HCT116 (cell line): ENCODE results near the gene KLK12. TPM values are rescaled to one million over a fixed set of nuclear protein-coding genes. Genes with fewer than 3 reads are reported as not detected.

Source experiments
- ATAC-seq: fragments of 200-7000 bp; cut with Tn5 transposase; 2 replicates; pipeline ENCODE4 v1.9.1; 2020; ENCODE audit warnings: mild to moderate bottlenecking, moderate library complexity
- BruUV-seq: library from RNA; stranded (reverse); fragments of 400-500 nt; replicated peaks from 2 replicates; lab custom pipeline; 2021; lab: Mats Ljungman, UMichigan
- CTCF ChIA-PET: fragments of 300-600 bp; sonication (Branson Sonifier 250); formaldehyde crosslinking; loops from one replicate; lab custom pipeline; 2021; ENCODE audit warnings: antibody characterized with exemption; lab: Charles Lee
- POLR2A ChIA-PET: fragments of 300-600, 350-600 bp; sonication (Branson Sonifier 250); formaldehyde crosslinking; loops from one replicate; lab custom pipeline; 2021; ENCODE audit warnings: antibody characterized with exemption; lab: Charles Lee
- RAD21 ChIA-PET, 2 experiments: fragments of 300-600 bp; sonication (Branson Sonifier 250); formaldehyde crosslinking; loops; one replicate each; lab custom pipeline; 2023; ENCODE audit warnings: low total read pairs in 2 of 2; ENCODE audit not compliant: uncharacterized antibody in 2 of 2, unreplicated experiment in 2 of 2, low non-redundant PET in 1 of 2; lab: Charles Lee
- DNase-seq: peaks from one replicate; pipeline ENCODE4 v3.0.0-alpha.2; 2010; ENCODE audit warnings: low read depth, low spot score
- H2AFZ ChIP-seq: fragments of 200-600 bp; shearing (Covaris generic), sonication (generic); 2 replicates; pipeline ENCODE4 v1.6.1; 2017; ENCODE audit warnings: low read depth, mixed run types, mixed read lengths, antibody characterized with exemption, low read length; ENCODE audit not compliant: poor library complexity, severe bottlenecking
- H3K27ac ChIP-seq: 2 replicates; pipeline ENCODE4 v1.5.1; 2012; ENCODE audit warnings: low read depth, low read length
- H3K27me3 ChIP-seq: fragments of 200-600 bp; sonication (generic); 2 replicates; pipeline ENCODE4 v1.6.1; 2016; ENCODE audit warnings: mixed run types, low read length, mixed read lengths; ENCODE audit not compliant: insufficient read depth
- H3K36me3 ChIP-seq, 2 experiments: fragments of 200-500 bp in 1 of 2; fragments of 200-600 bp in 1 of 2; sonication (Bioruptor generic) in 1 of 2; sonication (generic) in 1 of 2; 2 replicates each; pipeline versions ENCODE4 v1.5.1 to v1.6.1; 2014 to 2016; ENCODE audit warnings: low read length in 2 of 2, inconsistent platforms in 1 of 2, mixed read lengths in 1 of 2, mixed run types in 1 of 2; ENCODE audit not compliant: insufficient read depth in 2 of 2, control insufficient read depth in 1 of 2
- H3K4me1 ChIP-seq, 2 experiments: fragments of 200-600 bp in 1 of 2; sonication (generic) in 1 of 2; 2 replicates each; pipeline versions ENCODE4 v1.5.1 to v1.6.1; 2012 to 2017; ENCODE audit warnings: low read length in 2 of 2, inconsistent platforms in 1 of 2, mild to moderate bottlenecking in 1 of 2, mixed read lengths in 1 of 2, mixed run types in 1 of 2, moderate library complexity in 1 of 2; ENCODE audit not compliant: insufficient read depth in 2 of 2, control insufficient read depth in 1 of 2
- H3K4me2 ChIP-seq: fragments of 200-600 bp; sonication (generic); 2 replicates; pipeline ENCODE4 v1.6.1; 2017; ENCODE audit warnings: mixed run types, low read length, mixed read lengths
- H3K4me3 ChIP-seq, 2 experiments: fragments of 200-600 bp in 1 of 2; sonication (generic) in 1 of 2; replicated peaks in 1 of 2; 2 replicates each; pipeline ENCODE4 v1.5.1; 2011 to 2016; ENCODE audit warnings: low read length in 2 of 2, control low read depth in 1 of 2, low read depth in 1 of 2, mild to moderate bottlenecking in 1 of 2, mixed read lengths in 1 of 2, mixed run types in 1 of 2
- H3K79me2 ChIP-seq: fragments of 200-600 bp; sonication (generic); 2 replicates; pipeline ENCODE4 v1.6.1; 2017; ENCODE audit warnings: mild to moderate bottlenecking, mixed run types, low read length, moderate library complexity, mixed read lengths; ENCODE audit not compliant: insufficient read depth
- H3K9ac ChIP-seq: fragments of 200-600 bp; sonication (generic); 2 replicates; pipeline ENCODE4 v1.6.1; 2016; ENCODE audit warnings: low read length, mixed read lengths
- H3K9me2 ChIP-seq: fragments of 200-600 bp; sonication (generic), shearing (Covaris generic); 2 replicates; pipeline ENCODE4 v1.6.1; 2017; ENCODE audit warnings: mixed run types, mild to moderate bottlenecking, moderate library complexity; ENCODE audit not compliant: insufficient read depth
- H3K9me3 ChIP-seq, 2 experiments: fragments of 200-500 bp in 1 of 2; fragments of 200-600 bp in 1 of 2; sonication (Bioruptor generic) in 1 of 2; sonication (generic) in 1 of 2; 2 replicates each; pipeline ENCODE4 v1.6.1; 2014 to 2017; ENCODE audit warnings: low read length in 2 of 2, mixed read lengths in 2 of 2, inconsistent platforms in 1 of 2, low read depth in 1 of 2, mild to moderate bottlenecking in 1 of 2, mixed run types in 1 of 2, moderate library complexity in 1 of 2; ENCODE audit not compliant: control insufficient read depth in 1 of 2, insufficient read depth in 1 of 2
- H4K20me1 ChIP-seq: fragments of 200-600 bp; sonication (generic), shearing (Covaris generic); 2 replicates; pipeline ENCODE4 v1.6.1; 2017; ENCODE audit warnings: mixed run types, mild to moderate bottlenecking, moderate library complexity; ENCODE audit not compliant: insufficient read depth
- CBX3 ChIP-seq: IDR thresholded peaks from 2 replicates; pipeline ENCODE4 v1.6.1; 2012; ENCODE audit warnings: low read depth
- ELF1 ChIP-seq: IDR thresholded peaks from 2 replicates; pipeline ENCODE4 v1.6.1; 2012; ENCODE audit warnings: low read depth, borderline replicate concordance
- EZH2 ChIP-seq: fragments of 200-600 bp; sonication (generic); IDR thresholded peaks from 2 replicates; pipeline ENCODE4 v1.6.1; 2017; ENCODE audit warnings: antibody characterized with exemption, mixed run types
- EZH2phosphoT487 ChIP-seq: fragments of 200-600 bp; IDR thresholded peaks from 2 replicates; pipeline ENCODE4 v1.6.1; 2018; ENCODE audit warnings: antibody characterized with exemption, borderline replicate concordance
- FOSL1 ChIP-seq: IDR thresholded peaks from 2 replicates; pipeline ENCODE4 v1.6.1; 2012; ENCODE audit warnings: low read depth
- JUND ChIP-seq: IDR thresholded peaks from 2 replicates; pipeline ENCODE4 v1.6.1; 2012
- POLR2A ChIP-seq: IDR thresholded peaks from 2 replicates; pipeline ENCODE4 v1.7.0; 2011; ENCODE audit warnings: borderline replicate concordance; ENCODE audit not compliant: insufficient read depth, insufficient read length; ENCODE audit errors: extremely low read depth
- POLR2AphosphoS5 ChIP-seq: IDR thresholded peaks from 2 replicates; pipeline ENCODE4 v1.6.1; 2011; ENCODE audit warnings: mild to moderate bottlenecking, low read depth, low read length, moderate library complexity
- RAD21 ChIP-seq: IDR thresholded peaks from 2 replicates; pipeline ENCODE4 v1.6.1; 2012; ENCODE audit warnings: low read depth, mild to moderate bottlenecking
- SIN3A ChIP-seq: IDR thresholded peaks from 2 replicates; pipeline ENCODE4 v1.6.1; 2012; ENCODE audit warnings: low read depth
- SP1 ChIP-seq: IDR thresholded peaks from 2 replicates; pipeline ENCODE4 v1.6.1; 2012; ENCODE audit warnings: low read depth
- TCF7L2 ChIP-seq: IDR thresholded peaks from 2 replicates; pipeline ENCODE4 v1.7.0; 2011; ENCODE audit warnings: borderline replicate concordance, inconsistent platforms; ENCODE audit not compliant: insufficient read depth, insufficient read length; ENCODE audit errors: extremely low read depth
- YY1 ChIP-seq: IDR thresholded peaks from 2 replicates; pipeline ENCODE4 v1.6.1; 2011; ENCODE audit warnings: low read length, low read depth, moderate library complexity, mild to moderate bottlenecking; ENCODE audit not compliant: insufficient replicate concordance; ENCODE audit errors: extremely low read depth
- ZFX ChIP-seq: fragments of 450-650 bp; IDR thresholded peaks from 2 replicates; pipeline ENCODE4 v1.6.1; 2017
- ZNF274 ChIP-seq: fragments of 200-500 bp; sonication (Bioruptor generic); IDR thresholded peaks from 2 replicates; pipeline ENCODE4 v1.6.1; 2014; ENCODE audit warnings: mild to moderate bottlenecking, low read depth, low read length, inconsistent platforms
- intact Hi-C: fragments of 100-400 bp; cut with micrococcal nuclease; formaldehyde crosslinking; loops from 2 replicates; pipeline ENCODE4 v1.10.0; 2022
- total RNA-seq: library from RNA; stranded (reverse); gene quantifications from one replicate; pipeline ENCODE4 v1.2.1, GENCODE V29; 2021; ENCODE audit not compliant: unreplicated experiment
- TF ChIP-seq, protein P1 (sequence below): IDR thresholded peaks from 2 replicates; pipeline ENCODE4 v1.6.1; 2011; ENCODE audit warnings: mild to moderate bottlenecking, low read length, moderate library complexity; ENCODE audit not compliant: insufficient replicate concordance; ENCODE audit errors: extremely low read depth
- TF ChIP-seq, protein P2 (sequence below): IDR thresholded peaks from 2 replicates; pipeline ENCODE4 v1.6.1; 2012
- TF ChIP-seq, protein P3 (sequence below), 3 experiments: fragments of 200-600 bp in 1 of 3; sonication (generic) in 1 of 3; IDR thresholded peaks in 2 of 3; conservative IDR thresholded peaks in 1 of 3; 2 replicates each; pipeline ENCODE4 v1.5.1; 2012 to 2017; ENCODE audit warnings: low read depth in 2 of 3, low read length in 2 of 3, antibody characterized with exemption in 1 of 3, borderline replicate concordance in 1 of 3, control low read depth in 1 of 3, mild to moderate bottlenecking in 1 of 3, mixed read lengths in 1 of 3, mixed run types in 1 of 3, moderate library complexity in 1 of 3; ENCODE audit not compliant: insufficient read depth in 1 of 3
- TF ChIP-seq, protein P4 (sequence below): IDR thresholded peaks from 2 replicates; pipeline ENCODE4 v1.6.1; 2012
- TF ChIP-seq, protein P5 (sequence below): IDR thresholded peaks from 2 replicates; pipeline ENCODE4 v1.6.1; 2012; ENCODE audit warnings: low read depth

KLK12 gene
- total RNA-seq, 1 experiment from 2014 or later = not detected

DNA sequence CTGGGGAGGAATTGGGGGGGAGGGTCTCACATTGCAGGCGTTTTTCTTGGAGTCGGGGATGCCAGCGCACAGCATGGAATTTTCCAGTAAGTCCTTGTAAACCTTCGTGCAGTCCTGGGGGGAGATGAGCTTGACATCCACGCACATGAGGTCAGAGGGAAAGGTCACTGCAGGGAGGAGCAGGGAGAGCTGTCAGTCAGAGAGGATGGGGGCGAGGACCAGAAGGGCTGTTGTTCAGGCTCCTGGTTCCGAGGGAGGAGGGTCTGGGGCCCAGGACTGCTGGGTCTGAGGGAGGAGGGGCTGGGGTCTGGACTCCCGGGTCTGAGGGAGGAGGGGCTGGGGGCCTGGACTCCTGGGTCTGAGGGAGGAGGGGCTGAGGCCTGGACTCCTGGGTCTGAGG, 55.0 kb downstream of the KLK12 start:
- ChIA-PET RAD21 (no interaction called here), CTCF (interaction anchor here (0.9 kb wide), 1 partner anchor 20 kb away, joined by 4 read pairs; no protein-coding TSS in a partner anchor), POLR2A (no interaction called here)
- H4K20me1 ChIP-seq = no peaks in the 10 kb centered on the region
- H3K9me2 ChIP-seq = no peaks in the 10 kb centered on the region
- H3K79me2 ChIP-seq = no peaks in the 10 kb centered on the region
- no peaks in the 10 kb centered on the region for H3K9me3 ChIP-seq
- no peak overlapping the region for H3K27ac ChIP-seq
- H2AFZ ChIP-seq = no peak overlapping the region
- H3K4me3 ChIP-seq = no peak overlapping the region
- TF ChIP-seq, protein P1, sequence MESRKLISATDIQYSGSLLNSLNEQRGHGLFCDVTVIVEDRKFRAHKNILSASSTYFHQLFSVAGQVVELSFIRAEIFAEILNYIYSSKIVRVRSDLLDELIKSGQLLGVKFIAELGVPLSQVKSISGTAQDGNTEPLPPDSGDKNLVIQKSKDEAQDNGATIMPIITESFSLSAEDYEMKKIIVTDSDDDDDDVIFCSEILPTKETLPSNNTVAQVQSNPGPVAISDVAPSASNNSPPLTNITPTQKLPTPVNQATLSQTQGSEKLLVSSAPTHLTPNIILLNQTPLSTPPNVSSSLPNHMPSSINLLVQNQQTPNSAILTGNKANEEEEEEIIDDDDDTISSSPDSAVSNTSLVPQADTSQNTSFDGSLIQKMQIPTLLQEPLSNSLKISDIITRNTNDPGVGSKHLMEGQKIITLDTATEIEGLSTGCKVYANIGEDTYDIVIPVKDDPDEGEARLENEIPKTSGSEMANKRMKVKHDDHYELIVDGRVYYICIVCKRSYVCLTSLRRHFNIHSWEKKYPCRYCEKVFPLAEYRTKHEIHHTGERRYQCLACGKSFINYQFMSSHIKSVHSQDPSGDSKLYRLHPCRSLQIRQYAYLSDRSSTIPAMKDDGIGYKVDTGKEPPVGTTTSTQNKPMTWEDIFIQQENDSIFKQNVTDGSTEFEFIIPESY = no peak
- TF ChIP-seq CBX3 = no peak
- TF ChIP-seq TCF7L2 = no peak
- TF ChIP-seq, protein P2, sequence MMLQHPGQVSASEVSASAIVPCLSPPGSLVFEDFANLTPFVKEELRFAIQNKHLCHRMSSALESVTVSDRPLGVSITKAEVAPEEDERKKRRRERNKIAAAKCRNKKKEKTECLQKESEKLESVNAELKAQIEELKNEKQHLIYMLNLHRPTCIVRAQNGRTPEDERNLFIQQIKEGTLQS = no peak
- TF ChIP-seq YY1 = no peak
- no peak for TF ChIP-seq JUND
- no peak for TF ChIP-seq POLR2A
- TF ChIP-seq POLR2AphosphoS5 = no peak
- no peak for TF ChIP-seq EZH2phosphoT487
- no peak for TF ChIP-seq RAD21
- no peak for TF ChIP-seq ZNF274
- TF ChIP-seq SIN3A = no peak
- TF ChIP-seq EZH2 = no peak
- no peak for TF ChIP-seq ZFX
- TF ChIP-seq ELF1 = no peak
- TF ChIP-seq, protein P3, sequence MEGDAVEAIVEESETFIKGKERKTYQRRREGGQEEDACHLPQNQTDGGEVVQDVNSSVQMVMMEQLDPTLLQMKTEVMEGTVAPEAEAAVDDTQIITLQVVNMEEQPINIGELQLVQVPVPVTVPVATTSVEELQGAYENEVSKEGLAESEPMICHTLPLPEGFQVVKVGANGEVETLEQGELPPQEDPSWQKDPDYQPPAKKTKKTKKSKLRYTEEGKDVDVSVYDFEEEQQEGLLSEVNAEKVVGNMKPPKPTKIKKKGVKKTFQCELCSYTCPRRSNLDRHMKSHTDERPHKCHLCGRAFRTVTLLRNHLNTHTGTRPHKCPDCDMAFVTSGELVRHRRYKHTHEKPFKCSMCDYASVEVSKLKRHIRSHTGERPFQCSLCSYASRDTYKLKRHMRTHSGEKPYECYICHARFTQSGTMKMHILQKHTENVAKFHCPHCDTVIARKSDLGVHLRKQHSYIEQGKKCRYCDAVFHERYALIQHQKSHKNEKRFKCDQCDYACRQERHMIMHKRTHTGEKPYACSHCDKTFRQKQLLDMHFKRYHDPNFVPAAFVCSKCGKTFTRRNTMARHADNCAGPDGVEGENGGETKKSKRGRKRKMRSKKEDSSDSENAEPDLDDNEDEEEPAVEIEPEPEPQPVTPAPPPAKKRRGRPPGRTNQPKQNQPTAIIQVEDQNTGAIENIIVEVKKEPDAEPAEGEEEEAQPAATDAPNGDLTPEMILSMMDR (IDR thresholded peaks at IDR 0.05 in 2 of 3, conservative IDR thresholded peaks at IDR 0.05 in 1 of 3; ENCODE audit: borderline replicate concordance in 1 of 3, insufficient read depth in 1 of 3, low read depth in 2 of 3, low read length in 2 of 3) = no peak
- TF ChIP-seq, protein P4, sequence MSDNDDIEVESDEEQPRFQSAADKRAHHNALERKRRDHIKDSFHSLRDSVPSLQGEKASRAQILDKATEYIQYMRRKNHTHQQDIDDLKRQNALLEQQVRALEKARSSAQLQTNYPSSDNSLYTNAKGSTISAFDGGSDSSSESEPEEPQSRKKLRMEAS = no peak
- no peak for TF ChIP-seq FOSL1
- TF ChIP-seq SP1 = no peak
- TF ChIP-seq, protein P5, sequence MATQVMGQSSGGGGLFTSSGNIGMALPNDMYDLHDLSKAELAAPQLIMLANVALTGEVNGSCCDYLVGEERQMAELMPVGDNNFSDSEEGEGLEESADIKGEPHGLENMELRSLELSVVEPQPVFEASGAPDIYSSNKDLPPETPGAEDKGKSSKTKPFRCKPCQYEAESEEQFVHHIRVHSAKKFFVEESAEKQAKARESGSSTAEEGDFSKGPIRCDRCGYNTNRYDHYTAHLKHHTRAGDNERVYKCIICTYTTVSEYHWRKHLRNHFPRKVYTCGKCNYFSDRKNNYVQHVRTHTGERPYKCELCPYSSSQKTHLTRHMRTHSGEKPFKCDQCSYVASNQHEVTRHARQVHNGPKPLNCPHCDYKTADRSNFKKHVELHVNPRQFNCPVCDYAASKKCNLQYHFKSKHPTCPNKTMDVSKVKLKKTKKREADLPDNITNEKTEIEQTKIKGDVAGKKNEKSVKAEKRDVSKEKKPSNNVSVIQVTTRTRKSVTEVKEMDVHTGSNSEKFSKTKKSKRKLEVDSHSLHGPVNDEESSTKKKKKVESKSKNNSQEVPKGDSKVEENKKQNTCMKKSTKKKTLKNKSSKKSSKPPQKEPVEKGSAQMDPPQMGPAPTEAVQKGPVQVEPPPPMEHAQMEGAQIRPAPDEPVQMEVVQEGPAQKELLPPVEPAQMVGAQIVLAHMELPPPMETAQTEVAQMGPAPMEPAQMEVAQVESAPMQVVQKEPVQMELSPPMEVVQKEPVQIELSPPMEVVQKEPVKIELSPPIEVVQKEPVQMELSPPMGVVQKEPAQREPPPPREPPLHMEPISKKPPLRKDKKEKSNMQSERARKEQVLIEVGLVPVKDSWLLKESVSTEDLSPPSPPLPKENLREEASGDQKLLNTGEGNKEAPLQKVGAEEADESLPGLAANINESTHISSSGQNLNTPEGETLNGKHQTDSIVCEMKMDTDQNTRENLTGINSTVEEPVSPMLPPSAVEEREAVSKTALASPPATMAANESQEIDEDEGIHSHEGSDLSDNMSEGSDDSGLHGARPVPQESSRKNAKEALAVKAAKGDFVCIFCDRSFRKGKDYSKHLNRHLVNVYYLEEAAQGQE = no peak
- ATAC-seq (no peak), DNase-seq (no peak)
- peaks cover 39 to 79% of the 10 kb centered on the region in 2 experiments for H3K4me1 ChIP-seq
- no peaks in the 10 kb centered on the region for H3K27me3 ChIP-seq
- BruUV-seq = no TSS peak
- intact Hi-C loops = no loop called here
- H3K9ac ChIP-seq = no peak overlapping the region
- peak overlapping the region; percentile 48; the same call in 1 of the 2 replicates for H3K4me2 ChIP-seq
- no peaks in the 10 kb centered on the region for H3K36me3 ChIP-seq
